K562 (cell line): ENCODE results near the gene MFSD2B. TPM values are rescaled to one million over a fixed set of nuclear protein-coding genes. Genes with fewer than 3 reads are reported as not detected.
A peak's percentile ranks its signal among the peaks of the same experiment; 100 is the strongest.

ENCODE experiments used
- ASH1L ChIP-seq: fragments of 450-650 bp; IDR thresholded peaks from 2 replicates; pipeline ENCODE4 v1.6.1; 2018; ENCODE audit warnings: borderline replicate concordance, mild to moderate bottlenecking, low read depth; ENCODE audit not compliant: partially characterized antibody
- ATF2 ChIP-seq: sonication (generic); formaldehyde crosslinking; IDR thresholded peaks from 2 replicates; pipeline ENCODE4 v1.8.1; 2022; ENCODE audit warnings: missing genetic modification reagents
- FOXK1 ChIP-seq: sonication (generic); formaldehyde crosslinking; IDR thresholded peaks from 2 replicates; pipeline ENCODE4 v1.8.0; 2022; ENCODE audit warnings: missing genetic modification reagents, mild to moderate bottlenecking, borderline replicate concordance
- GATAD2B ChIP-seq: fragments of 450-650 bp; IDR thresholded peaks from 2 replicates; pipeline ENCODE4 v1.6.1; 2017; ENCODE audit warnings: mild to moderate bottlenecking, borderline replicate concordance
- HMG20A ChIP-seq: fragments of 450-650 bp; formaldehyde crosslinking; conservative IDR thresholded peaks from 2 replicates; pipeline ENCODE4 v1.4.0; 2020; ENCODE audit warnings: mild to moderate bottlenecking, mixed read lengths
- HNRNPK ChIP-seq: fragments of 200-400 bp; formaldehyde crosslinking; IDR thresholded peaks from one replicate; pipeline ENCODE4 v1.6.1; 2018; ENCODE audit warnings: mild to moderate bottlenecking, low read depth, low read length; ENCODE audit not compliant: poor library complexity, severe bottlenecking
- HNRNPL ChIP-seq: fragments of 200-400 bp; formaldehyde crosslinking; IDR thresholded peaks from 2 replicates; pipeline ENCODE4 v1.6.1; 2017; ENCODE audit warnings: low read depth, mild to moderate bottlenecking, low read length
- MAZ ChIP-seq, 2 experiments: fragments of 450-650 bp in 1 of 2; sonication (generic) in 1 of 2; formaldehyde crosslinking; IDR thresholded peaks in 1 of 2; conservative IDR thresholded peaks in 1 of 2; 2 replicates each; pipeline versions ENCODE4 v1.4.0 to v1.5.0; 2020; ENCODE audit warnings: mild to moderate bottlenecking in 1 of 2, missing genetic modification reagents in 1 of 2
- MYC ChIP-seq, 2 experiments: fragments of 250-450 bp in 1 of 2; sonication (Bioruptor Pico) in 1 of 2; IDR thresholded peaks; 2 replicates each; pipeline versions ENCODE4 v1.5.1 to v1.6.1; 2012 to 2021; ENCODE audit warnings: low read depth in 2 of 2, borderline replicate concordance in 1 of 2, improper control_type of control experiment in 1 of 2, low read length in 1 of 2, mild to moderate bottlenecking in 1 of 2, moderate library complexity in 1 of 2
- POLR2G ChIP-seq: fragments of 200-400 bp; formaldehyde crosslinking; IDR thresholded peaks from 2 replicates; pipeline ENCODE4 v1.6.1; 2017; ENCODE audit warnings: low read depth, mild to moderate bottlenecking, antibody characterized with exemption, low read length, moderate library complexity
- RFX5 ChIP-seq: IDR thresholded peaks from 2 replicates; pipeline ENCODE4 v1.6.1; 2011; ENCODE audit warnings: low read depth, mild to moderate bottlenecking, improper control_type of control experiment, low read length
- SOX6 ChIP-seq: fragments of 450-650 bp; IDR thresholded peaks from 2 replicates; pipeline ENCODE4 v1.6.1; 2014; ENCODE audit warnings: mild to moderate bottlenecking
- TAF7 ChIP-seq: fragments of 450-650 bp; IDR thresholded peaks from 2 replicates; pipeline ENCODE4 v1.6.1; 2016; ENCODE audit warnings: missing genetic modification characterization, missing compliant biosample characterization
- TEAD4 ChIP-seq, 2 experiments: sonication (generic) in 1 of 2; formaldehyde crosslinking in 1 of 2; IDR thresholded peaks; 2 replicates each; pipeline versions ENCODE4 v1.6.1 to v1.8.0; 2012 to 2022; ENCODE audit warnings: borderline replicate concordance in 1 of 2, inconsistent platforms in 1 of 2, low read length in 1 of 2, mild to moderate bottlenecking in 1 of 2, missing genetic modification reagents in 1 of 2
- TRIM28 ChIP-seq: fragments of 450-650 bp; IDR thresholded peaks from 2 replicates; pipeline ENCODE4 v1.6.1; 2017
- ZNF175 ChIP-seq: fragments of 200-800 bp; sonication (Bioruptor generic); IDR thresholded peaks from 2 replicates; pipeline ENCODE4 v1.6.1; 2016; ENCODE audit warnings: low read depth, mild to moderate bottlenecking, missing genetic modification characterization, missing compliant biosample characterization
- ZNF197 ChIP-seq: fragments of 200-800 bp; sonication (Bioruptor generic); IDR thresholded peaks from 2 replicates; pipeline ENCODE4 v1.6.1; 2016; ENCODE audit warnings: low read depth, missing genetic modification characterization, missing compliant biosample characterization
- ZNF444 ChIP-seq: fragments of 250-450 bp; sonication (Bioruptor Pico); IDR thresholded peaks from 2 replicates; pipeline ENCODE4 v1.4.0; 2020; ENCODE audit warnings: mild to moderate bottlenecking, moderate library complexity
- polyA plus RNA-seq, 8 experiments: library from polyadenylated mRNA; depleted of rRNA in 4 of 8; stranded (reverse) in 5 of 8; unstranded in 3 of 8; fragments of >200 nt; fragmentation: Nextera tagmentation in 2 of 8; fragmentation: Illumina TruSeq in 1 of 8; extraction: Ambion mirVana in 2 of 8; extraction: Trizol in 1 of 8; gene quantifications; 2 replicates each; pipeline versions ENCODE4 v1.2.1 to v1.2.3, GENCODE V29; 2011 to 2014; ENCODE audit warnings: inconsistent platforms in 1 of 8, missing spikeins in 1 of 8
- total RNA-seq, 7 experiments: library from RNA; depleted of rRNA in 6 of 7; stranded (reverse); fragments of >200 nt in 6 of 7; fragmentation: Illumina TruSeq in 2 of 7; extraction: Trizol in 2 of 7; gene quantifications; 2 replicates each; pipeline versions ENCODE4 v1.2.1 to v1.2.3, GENCODE V29; 2011 to 2021; ENCODE audit warnings: low replicate concordance in 1 of 7
- TF ChIP-seq, protein P1 (sequence below): fragments of 450-650 bp; IDR thresholded peaks from 2 replicates; pipeline ENCODE4 v1.6.1; 2016; ENCODE audit warnings: antibody characterized with exemption
- TF ChIP-seq, protein P2 (sequence below): fragments of 450-650 bp; IDR thresholded peaks from 2 replicates; pipeline ENCODE4 v1.6.1; 2017; ENCODE audit warnings: antibody characterized with exemption, mild to moderate bottlenecking

MFSD2B gene
- total and polyA plus RNA-seq, 9 of the 15 experiments (the other 6 are each of a cell fraction or from before 2014, with no cell fraction given) = 2.6 to 10.9 (median 6.8) TPM

- TF ChIP-seq MYC (IDR thresholded peaks at IDR 0.05; ENCODE audit: low read depth, low read length) = no peak
- 0 out of 2 replicates have a peak, but pooled peaks have one; percentile 24 for TF ChIP-seq MYC (CRISPR knock-in tag; IDR thresholded peaks at IDR 0.05; ENCODE audit: borderline replicate concordance, low read depth)
- TF ChIP-seq POLR2G = peak; percentile 68
- TF ChIP-seq SOX6 = no peak
- TF ChIP-seq, protein P1, sequence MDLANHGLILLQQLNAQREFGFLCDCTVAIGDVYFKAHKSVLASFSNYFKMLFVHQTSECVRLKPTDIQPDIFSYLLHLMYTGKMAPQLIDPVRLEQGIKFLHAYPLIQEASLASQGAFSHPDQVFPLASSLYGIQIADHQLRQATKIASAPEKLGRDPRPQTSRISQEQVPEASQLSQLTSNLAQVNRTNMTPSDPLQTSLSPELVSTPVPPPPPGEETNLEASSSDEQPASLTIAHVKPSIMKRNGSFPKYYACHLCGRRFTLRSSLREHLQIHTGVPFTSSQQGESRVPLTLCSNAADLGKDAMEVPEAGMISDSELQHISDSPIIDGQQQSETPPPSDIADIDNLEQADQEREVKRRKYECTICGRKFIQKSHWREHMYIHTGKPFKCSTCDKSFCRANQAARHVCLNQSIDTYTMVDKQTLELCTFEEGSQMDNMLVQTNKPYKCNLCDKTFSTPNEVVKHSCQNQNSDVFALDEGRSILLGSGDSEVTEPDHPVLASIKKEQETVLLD = no peak
- no peak for TF ChIP-seq ASH1L
- no peak for TF ChIP-seq GATAD2B
- TF ChIP-seq ZNF197 = no peak
- no peak for TF ChIP-seq HNRNPK
- no peak for TF ChIP-seq RFX5
- TF ChIP-seq, protein P2, sequence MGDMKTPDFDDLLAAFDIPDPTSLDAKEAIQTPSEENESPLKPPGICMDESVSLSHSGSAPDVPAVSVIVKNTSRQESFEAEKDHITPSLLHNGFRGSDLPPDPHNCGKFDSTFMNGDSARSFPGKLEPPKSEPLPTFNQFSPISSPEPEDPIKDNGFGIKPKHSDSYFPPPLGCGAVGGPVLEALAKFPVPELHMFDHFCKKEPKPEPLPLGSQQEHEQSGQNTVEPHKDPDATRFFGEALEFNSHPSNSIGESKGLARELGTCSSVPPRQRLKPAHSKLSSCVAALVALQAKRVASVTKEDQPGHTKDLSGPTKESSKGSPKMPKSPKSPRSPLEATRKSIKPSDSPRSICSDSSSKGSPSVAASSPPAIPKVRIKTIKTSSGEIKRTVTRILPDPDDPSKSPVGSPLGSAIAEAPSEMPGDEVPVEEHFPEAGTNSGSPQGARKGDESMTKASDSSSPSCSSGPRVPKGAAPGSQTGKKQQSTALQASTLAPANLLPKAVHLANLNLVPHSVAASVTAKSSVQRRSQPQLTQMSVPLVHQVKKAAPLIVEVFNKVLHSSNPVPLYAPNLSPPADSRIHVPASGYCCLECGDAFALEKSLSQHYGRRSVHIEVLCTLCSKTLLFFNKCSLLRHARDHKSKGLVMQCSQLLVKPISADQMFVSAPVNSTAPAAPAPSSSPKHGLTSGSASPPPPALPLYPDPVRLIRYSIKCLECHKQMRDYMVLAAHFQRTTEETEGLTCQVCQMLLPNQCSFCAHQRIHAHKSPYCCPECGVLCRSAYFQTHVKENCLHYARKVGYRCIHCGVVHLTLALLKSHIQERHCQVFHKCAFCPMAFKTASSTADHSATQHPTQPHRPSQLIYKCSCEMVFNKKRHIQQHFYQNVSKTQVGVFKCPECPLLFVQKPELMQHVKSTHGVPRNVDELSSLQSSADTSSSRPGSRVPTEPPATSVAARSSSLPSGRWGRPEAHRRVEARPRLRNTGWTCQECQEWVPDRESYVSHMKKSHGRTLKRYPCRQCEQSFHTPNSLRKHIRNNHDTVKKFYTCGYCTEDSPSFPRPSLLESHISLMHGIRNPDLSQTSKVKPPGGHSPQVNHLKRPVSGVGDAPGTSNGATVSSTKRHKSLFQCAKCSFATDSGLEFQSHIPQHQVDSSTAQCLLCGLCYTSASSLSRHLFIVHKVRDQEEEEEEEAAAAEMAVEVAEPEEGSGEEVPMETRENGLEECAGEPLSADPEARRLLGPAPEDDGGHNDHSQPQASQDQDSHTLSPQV = peak; percentile 8
- peak; percentile 62 for TF ChIP-seq TAF7
- 0 out of 2 replicates have a peak, but pooled peaks have one; percentile 41 for TF ChIP-seq FOXK1 (CRISPR knock-in tag)
- no peak for TF ChIP-seq ZNF444 (CRISPR knock-in tag)
- TF ChIP-seq MAZ (CRISPR knock-in tag; conservative IDR thresholded peaks at IDR 0.05 in 1 of 2, IDR thresholded peaks at IDR 0.05 in 1 of 2) = peak in 1 of 2 experiments; percentile 48; a peak in 3 of 4 replicates
- TF ChIP-seq TRIM28 = no peak
- TF ChIP-seq HMG20A = no peak
- no peak for TF ChIP-seq TEAD4 (IDR thresholded peaks at IDR 0.05; ENCODE audit: low read length)
- TF ChIP-seq TEAD4 (CRISPR knock-in tag; IDR thresholded peaks at IDR 0.05; ENCODE audit: borderline replicate concordance) = 0 out of 2 replicates have a peak, but pooled peaks have one; percentile 21
- no peak for TF ChIP-seq ZNF175 (CRISPR knock-in tag)
- no peak for TF ChIP-seq ATF2
- peak; percentile 50; the same call in 1 of the 2 replicates for TF ChIP-seq HNRNPL
These were observed 778 bp downstream of the MFSD2B start (continued) for GRCh38 chr2:24010477-24011249.
